GM19043 (cell line): Measurements from ENCODE around the gene KCTD10.

Source experiments
- ATAC-seq: cut with Tn5 transposase; IDR thresholded peaks from one replicate; pipeline ENCODE4 v1.9.1; 2021; ENCODE audit warnings: low read depth; ENCODE audit not compliant: unreplicated experiment

Gene KCTD10

GRCh38 chr12:109495012-109495411, 17.9 kb upstream of the KCTD10 start:
- no peak for ATAC-seq

GRCh38 chr12:109494348-109494881, 17.3 kb upstream of the KCTD10 start:
- ATAC-seq = no peak

DNA sequence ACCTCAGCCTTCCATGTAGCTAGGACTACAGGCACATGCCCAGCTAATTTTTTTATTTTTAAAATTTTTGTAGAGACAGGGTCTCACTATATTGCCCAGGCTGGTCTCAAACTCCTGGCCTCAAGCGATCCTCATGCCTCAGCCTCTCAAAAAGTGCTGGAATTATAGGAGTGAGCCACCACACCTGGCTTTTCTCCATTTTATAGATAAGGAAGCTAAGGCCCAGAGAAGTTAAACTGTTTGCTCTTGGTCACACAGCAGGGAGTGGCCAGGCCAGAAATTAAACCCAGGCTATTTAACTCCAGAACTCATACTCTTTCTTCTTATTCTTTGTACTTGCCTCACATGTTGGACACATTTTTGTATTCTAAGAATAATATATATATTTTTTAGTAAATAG, 16.8 kb upstream of the KCTD10 start:
- ATAC-seq = no peak

GRCh38 chr12:109493090-109493489, 16.0 kb upstream of the KCTD10 start:
- ATAC-seq = no peak

- no peak for ATAC-seq
Observed at GRCh38 chr12:109492371-109492770, 15.3 kb upstream of the KCTD10 start.

DNA sequence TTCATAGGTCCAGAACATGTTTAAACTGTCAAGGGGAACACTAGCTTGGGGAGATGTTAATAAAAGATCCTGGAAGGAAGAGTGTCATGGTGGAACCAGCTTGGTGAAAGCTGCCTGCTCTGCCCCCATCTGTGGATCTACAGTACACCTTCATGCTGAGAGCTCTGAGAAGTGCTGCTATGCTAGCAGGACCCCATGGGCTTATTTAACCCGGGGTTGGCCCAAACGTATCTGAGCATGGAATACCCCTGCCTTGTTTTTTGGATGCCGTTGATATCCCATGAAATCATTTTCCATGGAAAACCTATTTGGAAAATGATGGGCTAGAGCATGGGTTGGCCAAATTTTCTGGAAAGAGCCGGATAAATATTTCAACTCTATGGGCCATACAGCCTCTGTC, 14.6 kb upstream of the KCTD10 start:
- ATAC-seq = no peak

- ATAC-seq = no peak
Observed at GRCh38 chr12:109489955-109490565, 13.0 kb upstream of the KCTD10 start.

- no peak for ATAC-seq
Observed at GRCh38 chr12:109489016-109489954, 12.2 kb upstream of the KCTD10 start.

GRCh38 chr12:109488051-109488665, 11.1 kb upstream of the KCTD10 start:
- ATAC-seq = no peak

- ATAC-seq = no peak
Observed at GRCh38 chr12:109487181-109488050, 10.3 kb upstream of the KCTD10 start.

- ATAC-seq = no peak
Observed at GRCh38 chr12:109485201-109485600, 8.1 kb upstream of the KCTD10 start.

DNA sequence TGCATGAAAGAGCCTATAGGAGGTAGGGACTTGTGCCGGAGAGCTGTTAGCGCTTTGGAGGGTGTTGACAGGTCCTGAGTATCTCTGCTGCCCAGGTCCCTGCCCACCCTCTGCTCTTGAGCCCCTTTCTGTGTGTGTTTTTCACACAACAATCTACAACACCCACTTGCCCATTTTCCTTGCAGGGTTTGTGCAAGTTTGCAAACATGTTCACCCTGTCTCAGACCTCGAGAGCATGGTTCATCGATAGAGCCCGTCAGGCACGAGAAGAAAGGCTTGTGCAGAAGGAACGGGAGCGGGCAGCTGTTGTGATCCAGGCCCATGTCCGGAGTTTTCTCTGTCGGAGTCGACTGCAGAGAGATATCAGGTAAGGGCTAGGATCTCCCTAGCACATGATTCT, 6.2 kb upstream of the KCTD10 start:
- no peak for ATAC-seq

DNA sequence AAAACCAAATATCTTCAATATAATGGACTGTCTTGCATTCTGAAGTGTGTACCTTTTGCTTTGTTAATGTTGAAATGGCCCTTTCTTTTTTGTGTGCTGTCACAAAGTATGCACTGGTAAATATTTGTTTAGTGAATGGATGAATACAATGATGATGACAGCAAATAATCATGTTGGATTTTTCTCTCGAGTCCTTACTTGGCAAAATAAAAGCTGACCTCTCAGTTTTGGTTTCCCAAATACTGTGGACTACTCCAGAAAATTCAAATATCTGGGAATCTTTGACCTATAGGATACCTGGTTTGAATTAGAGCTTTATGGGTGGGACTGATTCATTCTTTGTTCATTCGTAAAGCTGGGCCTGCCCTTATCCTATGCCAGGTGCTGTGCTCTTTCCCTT, 5.8 kb upstream of the KCTD10 start:
- no peak for ATAC-seq

DNA sequence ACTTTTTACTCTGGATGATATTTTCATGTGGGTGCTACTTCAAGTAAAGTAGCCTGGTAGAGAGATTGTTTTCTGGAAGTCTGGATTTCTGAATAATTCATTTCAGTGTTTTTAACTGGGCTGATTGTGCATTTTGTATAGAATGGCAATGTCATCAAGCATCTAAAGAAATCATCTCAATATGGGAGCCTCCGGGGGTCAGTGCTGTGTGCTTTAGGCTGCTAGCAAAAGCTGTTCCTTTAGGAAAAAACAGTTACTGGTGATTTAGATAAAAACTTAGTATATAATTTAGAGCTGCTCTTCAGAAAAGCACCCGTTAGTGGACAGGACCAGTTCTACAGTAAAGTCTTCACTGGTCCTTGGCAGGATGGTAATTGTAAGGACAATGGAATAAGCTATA, 5.4 kb upstream of the KCTD10 start:
- ATAC-seq = no peak

- ATAC-seq = no peak
Observed at GRCh38 chr12:109481863-109482262, 4.8 kb upstream of the KCTD10 start.

- ATAC-seq = no peak
Observed at GRCh38 chr12:109480356-109480755, 3.3 kb upstream of the KCTD10 start.

DNA sequence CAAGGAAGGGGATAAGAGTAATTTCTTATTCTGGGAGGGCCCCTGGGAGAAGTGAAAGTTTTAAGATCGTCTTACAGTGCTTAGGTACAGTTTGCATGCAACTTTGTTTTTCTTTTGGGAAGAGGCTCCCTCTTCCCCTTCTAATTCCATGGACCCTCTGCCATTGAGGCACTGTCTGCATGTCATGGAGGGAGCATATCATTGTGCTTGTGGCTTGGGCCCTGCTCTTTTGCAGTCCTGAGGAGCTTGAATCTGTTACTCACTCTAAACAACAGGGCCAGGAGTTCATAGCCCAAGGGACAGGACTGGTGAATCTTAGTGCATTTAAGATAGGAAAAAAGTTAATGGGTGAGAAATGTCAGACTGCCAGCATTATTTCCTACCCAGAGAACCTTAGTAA, 2.7 kb upstream of the KCTD10 start:
- ATAC-seq = no peak

DNA sequence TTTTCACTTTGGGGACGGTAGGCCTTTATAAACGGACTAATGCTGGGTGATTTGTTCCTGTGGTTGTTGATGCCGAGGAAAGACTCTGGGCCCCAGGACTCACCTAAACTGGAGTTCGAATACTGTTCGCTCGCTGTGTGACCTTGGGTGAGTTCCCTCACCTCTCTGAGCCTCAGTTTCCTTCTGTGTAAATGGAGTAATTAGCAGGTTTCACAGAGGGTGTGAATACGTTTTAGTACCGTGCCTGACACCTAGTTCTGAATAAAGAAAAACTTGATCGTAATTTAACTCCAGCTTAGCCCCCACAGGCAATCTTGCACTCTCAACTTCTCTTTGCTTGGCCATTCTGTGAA, 839 bp upstream of the KCTD10 start:
- no peak for ATAC-seq

GRCh38 chr12:109476807-109477184, 304 bp downstream of the KCTD10 start:
- no peak for ATAC-seq

GRCh38 chr12:109475993-109476806, 900 bp downstream of the KCTD10 start:
- ATAC-seq = no peak
